H1 (cell line): ENCODE data around the gene CPSF4L.
A peak's percentile ranks its signal among the peaks of the same experiment; 100 is the strongest.

Experiments
- CREB1 ChIP-seq: IDR thresholded peaks from 2 replicates; pipeline ENCODE4 v1.6.1; 2012; ENCODE audit warnings: inconsistent platforms
- CTCF ChIP-seq, 3 experiments: IDR thresholded peaks; 1 replicate in 2 of 3; 2 replicates in 1 of 3; pipeline versions ENCODE4 v1.5.1 to v1.6.1; 2011; ENCODE audit warnings: low read length in 3 of 3, mild to moderate bottlenecking in 3 of 3, inconsistent platforms in 2 of 3, low read depth in 1 of 3, moderate library complexity in 1 of 3; ENCODE audit not compliant: insufficient read depth in 1 of 3; ENCODE audit errors: control extremely low read depth in 1 of 3
- EP300 ChIP-seq, 2 experiments: IDR thresholded peaks; 1 replicate in 1 of 2; 2 replicates in 1 of 2; pipeline ENCODE4 v1.6.1; 2011 to 2012; ENCODE audit warnings: low read depth in 2 of 2, low read length in 2 of 2, mild to moderate bottlenecking in 2 of 2, borderline replicate concordance in 1 of 2, inconsistent platforms in 1 of 2, moderate library complexity in 1 of 2
- EZH2 ChIP-seq: fragments of 200-600 bp; sonication (generic); IDR thresholded peaks from 2 replicates; pipeline ENCODE4 v1.7.1; 2012; ENCODE audit warnings: low read depth, mild to moderate bottlenecking, moderate library complexity, low read length, inconsistent platforms; ENCODE audit not compliant: severe bottlenecking
- JUND ChIP-seq: IDR thresholded peaks from 2 replicates; pipeline ENCODE4 v1.6.1; 2011; ENCODE audit warnings: mild to moderate bottlenecking, improper control_type of control experiment, low read length
- KDM1A ChIP-seq: fragments of 200-600, 300-600 bp; sonication (generic); IDR thresholded peaks from 2 replicates; pipeline ENCODE4 v1.7.1; 2016; ENCODE audit warnings: mild to moderate bottlenecking, low read length, borderline replicate concordance
- MAX ChIP-seq: IDR thresholded peaks from 2 replicates; pipeline ENCODE4 v1.6.1; 2012; ENCODE audit warnings: inconsistent platforms
- POLR2AphosphoS5 ChIP-seq: IDR thresholded peaks from 2 replicates; pipeline ENCODE4 v1.6.1; 2011; ENCODE audit warnings: low read depth, low read length
- RNF2 ChIP-seq: fragments of 200-900, 300-1000 bp; sonication (generic); IDR thresholded peaks from 2 replicates; pipeline ENCODE4 v1.7.1; 2016; ENCODE audit warnings: borderline replicate concordance, low read depth, mild to moderate bottlenecking, antibody characterized with exemption, low read length; ENCODE audit not compliant: poor library complexity, severe bottlenecking; ENCODE audit errors: missing control alignments
- RXRA ChIP-seq: IDR thresholded peaks from 2 replicates; pipeline ENCODE4 v1.6.1; 2011; ENCODE audit warnings: low read depth, mild to moderate bottlenecking, low read length, moderate library complexity; ENCODE audit not compliant: insufficient read depth
- SP1 ChIP-seq: IDR thresholded peaks from 2 replicates; pipeline ENCODE4 v1.6.1; 2011; ENCODE audit warnings: low read depth, low read length
- USF2 ChIP-seq: IDR thresholded peaks from 2 replicates; pipeline ENCODE4 v1.6.1; 2011; ENCODE audit warnings: low read length, improper control_type of control experiment

GRCh38 chr17:73261952-73262675 lies 434 bp upstream of the CPSF4L start:
- TF ChIP-seq USF2, result no peak
- TF ChIP-seq SP1, result no peak
- no peak for TF ChIP-seq MAX
- TF ChIP-seq CTCF (IDR thresholded peaks at IDR 0.05; ENCODE audit: control extremely low read depth in 1 of 3, insufficient read depth in 1 of 3, low read depth in 1 of 3, low read length in 3 of 3), result no peak
- TF ChIP-seq JUND, result no peak
- no peak for TF ChIP-seq CREB1
- no peak for TF ChIP-seq POLR2AphosphoS5
- TF ChIP-seq KDM1A, result no peak
- no peak for TF ChIP-seq RXRA
- TF ChIP-seq EP300 (IDR thresholded peaks at IDR 0.05; ENCODE audit: borderline replicate concordance in 1 of 2, low read depth in 2 of 2, low read length in 2 of 2), result 0 out of 3 replicates have a peak, but pooled peaks of 1 of the 2 experiments have one; percentile 26
- TF ChIP-seq EZH2, result no peak
- TF ChIP-seq RNF2, result no peak
